ENCODE results near the gene ARHGAP30. TPM values are rescaled to one million over a fixed set of nuclear protein-coding genes. Genes with fewer than 3 reads are reported as not detected.

Gene ARHGAP30
- total and polyA plus RNA-seq, 4 donors = 10.5 to 66.3 (median 33.8) TPM

DNA sequence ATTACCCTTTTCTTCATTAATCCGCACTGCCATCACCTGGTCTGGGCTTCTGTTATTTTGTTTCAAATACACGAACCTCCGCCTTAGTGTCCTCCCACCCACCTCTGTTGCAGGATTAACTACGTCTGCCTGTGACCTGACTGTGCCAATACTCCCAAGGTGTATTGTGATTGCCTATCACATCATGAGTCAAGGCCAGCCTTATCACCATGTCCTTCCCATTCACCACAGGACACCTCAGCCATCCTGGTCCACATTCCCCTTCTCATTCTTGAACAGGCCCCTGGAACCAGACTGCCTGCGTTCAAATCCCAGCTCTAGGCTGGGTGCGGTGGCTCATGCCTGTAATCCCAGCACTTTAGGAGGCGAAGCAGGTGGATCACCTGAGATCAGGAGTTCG, 63.1 kb downstream of the ARHGAP30 start:
- 95 to 98% methylated on average over 8 of the region's 8 CpGs for WGBS, 2 donors
- Histone ChIP-seq H3K27me3 (ENCODE audit: control insufficient read depth in 3 of 3, insufficient read depth in 3 of 3, low read length in 2 of 3) (no peaks in the 10 kb centered on the region), H3K27ac (ENCODE audit: low read depth in 1 of 2, low read length in 1 of 2) (no peak overlapping the region), H3K4me3 (no peak overlapping the region), H3K36me3 (ENCODE audit: control insufficient read depth in 4 of 4, insufficient read depth in 4 of 4, low read length in 4 of 4) (no peaks in the 10 kb centered on the region), H3K9ac (ENCODE audit: insufficient read depth in 1 of 2, low read length in 2 of 2) (no peak overlapping the region), H3K9me3 (ENCODE audit: control insufficient read depth in 4 of 4, insufficient read depth in 3 of 4, low read length in 3 of 4) (no peaks in the 10 kb centered on the region), H3K4me1 (ENCODE audit: control insufficient read depth in 5 of 5, insufficient read depth in 5 of 5, low read length in 5 of 5) (peaks cover 4 to 11% (median 5%) of the 10 kb centered on the region in 5 donors)
- DNase-seq (no peak), ATAC-seq (ENCODE audit: insufficient read depth, low FRiP score) (no peak)
- TF ChIP-seq, protein P1, sequence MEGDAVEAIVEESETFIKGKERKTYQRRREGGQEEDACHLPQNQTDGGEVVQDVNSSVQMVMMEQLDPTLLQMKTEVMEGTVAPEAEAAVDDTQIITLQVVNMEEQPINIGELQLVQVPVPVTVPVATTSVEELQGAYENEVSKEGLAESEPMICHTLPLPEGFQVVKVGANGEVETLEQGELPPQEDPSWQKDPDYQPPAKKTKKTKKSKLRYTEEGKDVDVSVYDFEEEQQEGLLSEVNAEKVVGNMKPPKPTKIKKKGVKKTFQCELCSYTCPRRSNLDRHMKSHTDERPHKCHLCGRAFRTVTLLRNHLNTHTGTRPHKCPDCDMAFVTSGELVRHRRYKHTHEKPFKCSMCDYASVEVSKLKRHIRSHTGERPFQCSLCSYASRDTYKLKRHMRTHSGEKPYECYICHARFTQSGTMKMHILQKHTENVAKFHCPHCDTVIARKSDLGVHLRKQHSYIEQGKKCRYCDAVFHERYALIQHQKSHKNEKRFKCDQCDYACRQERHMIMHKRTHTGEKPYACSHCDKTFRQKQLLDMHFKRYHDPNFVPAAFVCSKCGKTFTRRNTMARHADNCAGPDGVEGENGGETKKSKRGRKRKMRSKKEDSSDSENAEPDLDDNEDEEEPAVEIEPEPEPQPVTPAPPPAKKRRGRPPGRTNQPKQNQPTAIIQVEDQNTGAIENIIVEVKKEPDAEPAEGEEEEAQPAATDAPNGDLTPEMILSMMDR (IDR thresholded peaks at IDR 0.05; ENCODE audit: control extremely low read depth, extremely low read depth) = no peak

DNA sequence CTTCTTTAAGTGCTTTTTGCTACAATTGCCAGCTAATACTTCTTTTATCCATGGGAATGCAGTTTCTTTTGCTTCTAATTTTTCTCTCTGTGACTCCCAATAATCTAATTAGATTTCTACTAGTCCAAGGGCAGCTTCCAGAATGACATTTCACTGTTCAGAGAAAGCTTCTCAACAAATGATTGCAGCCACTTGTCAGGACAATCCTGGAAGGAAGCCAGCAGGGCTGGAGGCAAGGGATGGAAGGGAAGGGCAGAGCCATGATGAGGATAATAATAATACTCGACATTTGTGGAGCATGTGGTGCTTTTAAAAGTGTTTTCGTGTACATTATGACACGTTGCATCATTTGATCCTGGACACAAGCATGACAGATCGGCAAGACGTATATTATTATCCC, 68.2 kb downstream of the ARHGAP30 start:
- H3K4me1 ChIP-seq (ENCODE audit: control insufficient read depth in 5 of 5, insufficient read depth in 5 of 5, low read length in 5 of 5) = peaks cover 0 to 8% (median 0%) of the 10 kb centered on the region in 5 donors
- H3K9ac ChIP-seq (ENCODE audit: insufficient read depth in 1 of 2, low read length in 2 of 2) = no peak overlapping the region
- TF ChIP-seq, protein P1 (IDR thresholded peaks at IDR 0.05; ENCODE audit: control extremely low read depth, extremely low read depth) = no peak
- H3K27me3 ChIP-seq (ENCODE audit: control insufficient read depth in 3 of 3, insufficient read depth in 3 of 3, low read length in 2 of 3) = no peaks in the 10 kb centered on the region
- H3K4me3 ChIP-seq = no peak overlapping the region
- ATAC-seq (ENCODE audit: insufficient read depth, low FRiP score) = no peak
- WGBS, 2 donors = 51 to 78% methylated on average over 5 of the region's 5 CpGs
- H3K9me3 ChIP-seq (ENCODE audit: control insufficient read depth in 4 of 4, insufficient read depth in 3 of 4, low read length in 3 of 4) = no peaks in the 10 kb centered on the region
- H3K36me3 ChIP-seq (ENCODE audit: control insufficient read depth in 4 of 4, insufficient read depth in 4 of 4, low read length in 4 of 4) = peaks cover 0 to 25% (median 1%) of the 10 kb centered on the region in 4 donors
- peak in 1 of 3 donors; percentile 38 for DNase-seq
- H3K27ac ChIP-seq (ENCODE audit: low read depth in 1 of 2, low read length in 1 of 2) = no peak overlapping the region

DNA sequence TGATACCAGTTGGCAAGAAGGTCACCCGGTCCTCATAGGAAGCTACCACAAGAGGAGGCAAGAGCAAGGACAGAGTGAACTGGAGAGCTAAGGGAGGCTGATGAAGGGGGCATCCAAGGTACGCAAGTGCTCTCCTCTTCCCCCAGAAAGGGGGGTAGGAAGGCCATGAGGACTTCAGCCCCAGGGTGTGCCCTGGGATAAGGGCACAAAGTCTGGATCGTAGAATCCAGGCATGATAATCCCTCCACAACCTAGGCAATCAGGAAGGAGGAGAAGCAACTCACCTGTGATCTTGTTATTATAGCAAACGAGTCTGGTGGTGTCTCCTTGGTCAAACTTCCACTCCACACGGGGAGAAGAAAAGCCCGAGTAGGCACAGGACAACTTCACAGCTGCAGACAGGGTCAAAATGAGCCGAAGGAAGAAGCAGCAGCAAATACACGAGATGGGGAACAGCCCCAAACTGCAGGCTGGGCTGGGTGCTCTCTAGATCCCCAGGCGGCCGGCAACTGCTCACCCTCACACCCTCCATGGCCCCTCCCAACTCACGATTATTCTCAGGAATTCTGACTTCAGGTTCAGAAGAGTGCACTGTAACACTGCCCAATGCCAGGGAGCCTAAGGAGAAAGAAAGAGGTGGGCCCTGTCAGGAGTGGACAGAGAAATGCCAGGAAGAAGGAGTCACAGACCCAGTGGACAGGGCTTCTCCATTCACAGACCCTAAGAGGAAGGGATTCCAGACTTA, 68.8 kb downstream of the ARHGAP30 start:
- ATAC-seq (ENCODE audit: insufficient read depth, low FRiP score) (no peak), DNase-seq (no peak)
- 78 to 88% methylated on average over 11 of the region's 11 CpGs for WGBS, 2 donors
- TF ChIP-seq, protein P1 (IDR thresholded peaks at IDR 0.05; ENCODE audit: control extremely low read depth, extremely low read depth) = no peak
- no peaks in the 10 kb centered on the region for H3K27me3 ChIP-seq (ENCODE audit: control insufficient read depth in 3 of 3, insufficient read depth in 3 of 3, low read length in 2 of 3)
- H3K27ac ChIP-seq (ENCODE audit: low read depth in 1 of 2, low read length in 1 of 2) = no peak overlapping the region
- H3K36me3 ChIP-seq (ENCODE audit: control insufficient read depth in 4 of 4, insufficient read depth in 4 of 4, low read length in 4 of 4) = peaks cover 0 to 25% (median 1%) of the 10 kb centered on the region in 4 donors
- no peaks in the 10 kb centered on the region for H3K9me3 ChIP-seq (ENCODE audit: control insufficient read depth in 4 of 4, insufficient read depth in 3 of 4, low read length in 3 of 4)
- H3K4me3 ChIP-seq = no peak overlapping the region
- H3K4me1 ChIP-seq (ENCODE audit: control insufficient read depth in 5 of 5, insufficient read depth in 5 of 5, low read length in 5 of 5) = peaks cover 0 to 8% (median 0%) of the 10 kb centered on the region in 5 donors
- H3K9ac ChIP-seq (ENCODE audit: insufficient read depth in 1 of 2, low read length in 2 of 2) = no peak overlapping the region
